DND-41 (cell line): ENCODE results near the gene MFSD6.

ENCODE experiments used
- ATAC-seq: fragments of 200-7000 bp; cut with Tn5 transposase; 3 replicates; pipeline ENCODE4 v1.9.1; 2021; ENCODE audit warnings: low read depth; ENCODE audit not compliant: insufficient read depth
- DNase-seq: peaks from one replicate; pipeline ENCODE4 v3.0.0-alpha.2; 2020
- H2AFZ ChIP-seq: 2 replicates; pipeline ENCODE4 v1.6.0; 2012; ENCODE audit warnings: low read depth, low read length
- H3K27ac ChIP-seq: 2 replicates; pipeline ENCODE4 v1.5.1; 2012; ENCODE audit warnings: low read length, inconsistent platforms
- H3K27me3 ChIP-seq: fragments of 200-600 bp; sonication (generic); 2 replicates; pipeline ENCODE4 v1.6.0; 2012; ENCODE audit warnings: low read length, mild to moderate bottlenecking, inconsistent platforms; ENCODE audit not compliant: insufficient read depth, poor library complexity
- H3K36me3 ChIP-seq: 2 replicates; pipeline ENCODE4 v1.5.1; 2012; ENCODE audit warnings: low read length, inconsistent platforms; ENCODE audit not compliant: insufficient read depth
- H3K4me1 ChIP-seq: 2 replicates; pipeline ENCODE4 v1.5.1; 2012; ENCODE audit warnings: mild to moderate bottlenecking, low read length; ENCODE audit not compliant: insufficient read depth
- H3K4me2 ChIP-seq: 2 replicates; pipeline ENCODE4 v1.6.0; 2012; ENCODE audit warnings: mild to moderate bottlenecking, moderate library complexity, low read length, inconsistent platforms; ENCODE audit not compliant: insufficient read depth
- H3K4me3 ChIP-seq, 2 experiments: fragments of 200-600 bp in 1 of 2; shearing (Covaris generic) in 1 of 2; 2 replicates each; pipeline ENCODE4 v1.5.1; 2012 to 2016; ENCODE audit warnings: inconsistent platforms in 2 of 2, low read length in 2 of 2, mild to moderate bottlenecking in 2 of 2, low read depth in 1 of 2, moderate library complexity in 1 of 2
- H3K79me2 ChIP-seq: 2 replicates; pipeline ENCODE4 v1.6.0; 2012; ENCODE audit warnings: low read length, inconsistent platforms; ENCODE audit not compliant: insufficient read depth
- H3K9ac ChIP-seq: 2 replicates; pipeline ENCODE4 v1.6.0; 2012; ENCODE audit warnings: low read depth, mild to moderate bottlenecking, inconsistent platforms, low read length, moderate library complexity
- H3K9me3 ChIP-seq: 2 replicates; pipeline ENCODE4 v1.5.1; 2012; ENCODE audit warnings: low read length, moderate library complexity, mild to moderate bottlenecking, inconsistent platforms; ENCODE audit not compliant: insufficient read depth, severe bottlenecking
- H4K20me1 ChIP-seq: 2 replicates; pipeline ENCODE4 v1.6.0; 2012; ENCODE audit warnings: low read length; ENCODE audit not compliant: insufficient read depth
- EZH2 ChIP-seq: IDR thresholded peaks from 3 replicates; pipeline ENCODE4 v1.6.1; 2012; ENCODE audit warnings: borderline replicate concordance, low read depth, mild to moderate bottlenecking, moderate library complexity, low read length, inconsistent platforms; ENCODE audit not compliant: severe bottlenecking
- TF ChIP-seq, protein P1 (sequence below): IDR thresholded peaks from 2 replicates; pipeline ENCODE4 v1.5.1; 2012; ENCODE audit warnings: borderline replicate concordance, low read length, moderate library complexity, mild to moderate bottlenecking; ENCODE audit not compliant: poor library complexity, severe bottlenecking; ENCODE audit errors: extremely low read depth

Gene MFSD6

DNA sequence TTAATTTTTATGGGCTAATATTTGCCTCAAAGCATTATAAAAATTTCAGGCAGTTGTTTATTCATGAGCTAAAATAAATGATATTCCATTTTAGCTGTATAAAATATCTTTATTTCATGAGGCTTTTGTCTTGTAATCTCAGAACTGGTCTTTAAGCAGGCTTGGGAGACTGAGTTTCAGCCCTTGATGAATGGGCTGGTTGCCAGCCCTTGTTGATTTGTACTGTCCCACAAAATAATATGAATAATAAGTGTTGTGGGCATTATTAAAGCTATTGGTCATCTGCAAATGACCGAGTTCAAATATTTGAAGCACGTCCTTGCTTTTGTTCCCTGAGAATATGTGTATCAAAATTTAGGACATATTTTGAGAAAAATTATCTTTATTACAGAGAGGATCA, 46.6 kb upstream of the MFSD6 start:
- no peak for ATAC-seq
- H2AFZ ChIP-seq, result no peak overlapping the region
- H3K27me3 ChIP-seq, result no peaks in the 10 kb centered on the region
- no peaks in the 10 kb centered on the region for H3K36me3 ChIP-seq
- no peak overlapping the region for H3K9ac ChIP-seq
- H3K79me2 ChIP-seq, result no peaks in the 10 kb centered on the region
- DNase-seq, result no peak
- TF ChIP-seq EZH2, result no peak
- TF ChIP-seq, protein P1, sequence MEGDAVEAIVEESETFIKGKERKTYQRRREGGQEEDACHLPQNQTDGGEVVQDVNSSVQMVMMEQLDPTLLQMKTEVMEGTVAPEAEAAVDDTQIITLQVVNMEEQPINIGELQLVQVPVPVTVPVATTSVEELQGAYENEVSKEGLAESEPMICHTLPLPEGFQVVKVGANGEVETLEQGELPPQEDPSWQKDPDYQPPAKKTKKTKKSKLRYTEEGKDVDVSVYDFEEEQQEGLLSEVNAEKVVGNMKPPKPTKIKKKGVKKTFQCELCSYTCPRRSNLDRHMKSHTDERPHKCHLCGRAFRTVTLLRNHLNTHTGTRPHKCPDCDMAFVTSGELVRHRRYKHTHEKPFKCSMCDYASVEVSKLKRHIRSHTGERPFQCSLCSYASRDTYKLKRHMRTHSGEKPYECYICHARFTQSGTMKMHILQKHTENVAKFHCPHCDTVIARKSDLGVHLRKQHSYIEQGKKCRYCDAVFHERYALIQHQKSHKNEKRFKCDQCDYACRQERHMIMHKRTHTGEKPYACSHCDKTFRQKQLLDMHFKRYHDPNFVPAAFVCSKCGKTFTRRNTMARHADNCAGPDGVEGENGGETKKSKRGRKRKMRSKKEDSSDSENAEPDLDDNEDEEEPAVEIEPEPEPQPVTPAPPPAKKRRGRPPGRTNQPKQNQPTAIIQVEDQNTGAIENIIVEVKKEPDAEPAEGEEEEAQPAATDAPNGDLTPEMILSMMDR, result no peak
- no peak overlapping the region for H3K4me2 ChIP-seq
- H3K4me1 ChIP-seq, result peaks cover 22% of the 10 kb centered on the region
- H3K27ac ChIP-seq, result no peak overlapping the region
- no peaks in the 10 kb centered on the region for H4K20me1 ChIP-seq
- no peak overlapping the region for H3K4me3 ChIP-seq
- H3K9me3 ChIP-seq, result no peaks in the 10 kb centered on the region

DNA sequence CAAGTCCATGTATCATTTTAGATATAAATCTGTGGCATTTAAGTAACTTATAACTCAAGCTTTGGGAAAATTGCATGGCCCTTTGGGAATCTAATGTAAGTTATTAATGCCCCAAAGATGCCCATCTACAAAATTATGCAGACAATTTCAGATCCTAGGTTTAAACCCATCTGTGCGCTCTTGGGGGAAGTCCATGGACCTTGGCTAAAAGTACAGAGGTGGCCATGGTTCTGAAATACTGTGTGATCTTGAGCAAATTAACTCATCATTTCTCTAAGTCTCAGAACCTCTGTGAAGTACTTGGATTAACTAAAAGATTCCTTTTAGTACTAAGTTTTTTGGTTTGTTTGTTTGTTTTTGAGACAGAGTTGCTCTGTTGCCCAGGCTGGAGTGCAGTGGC, 45.3 kb upstream of the MFSD6 start:
- no peak overlapping the region for H3K9ac ChIP-seq
- no peak overlapping the region for H3K4me3 ChIP-seq
- H3K36me3 ChIP-seq, result no peaks in the 10 kb centered on the region
- no peak overlapping the region for H3K4me2 ChIP-seq
- H3K27ac ChIP-seq, result no peak overlapping the region
- H3K79me2 ChIP-seq, result no peaks in the 10 kb centered on the region
- no peaks in the 10 kb centered on the region for H3K27me3 ChIP-seq
- H4K20me1 ChIP-seq, result no peaks in the 10 kb centered on the region
- no peak for DNase-seq
- no peak for ATAC-seq
- no peak for TF ChIP-seq EZH2
- TF ChIP-seq, protein P1, result no peak
- no peak overlapping the region for H2AFZ ChIP-seq
- peaks cover 22% of the 10 kb centered on the region for H3K4me1 ChIP-seq
- no peaks in the 10 kb centered on the region for H3K9me3 ChIP-seq

GRCh38 chr2:190365499-190366204, 42.5 kb upstream of the MFSD6 start:
- Histone ChIP-seq H3K9ac (no peak overlapping the region), H3K27ac (no peak overlapping the region), H4K20me1 (no peaks in the 10 kb centered on the region), H3K27me3 (no peaks in the 10 kb centered on the region), H3K9me3 (no peaks in the 10 kb centered on the region), H3K4me2 (no peak overlapping the region), H3K4me1 (peaks cover 1% of the 10 kb centered on the region; the same call in 1 of the 2 replicates), H3K36me3 (no peaks in the 10 kb centered on the region), H3K79me2 (no peaks in the 10 kb centered on the region), H3K4me3 (no peak overlapping the region), H2AFZ (no peak overlapping the region)
- ATAC-seq, result no peak
- TF ChIP-seq, protein P1, result no peak
- no peak for TF ChIP-seq EZH2
- no peak for DNase-seq
